ENCODE results near the gene SCIN.

Gene SCIN

DNA sequence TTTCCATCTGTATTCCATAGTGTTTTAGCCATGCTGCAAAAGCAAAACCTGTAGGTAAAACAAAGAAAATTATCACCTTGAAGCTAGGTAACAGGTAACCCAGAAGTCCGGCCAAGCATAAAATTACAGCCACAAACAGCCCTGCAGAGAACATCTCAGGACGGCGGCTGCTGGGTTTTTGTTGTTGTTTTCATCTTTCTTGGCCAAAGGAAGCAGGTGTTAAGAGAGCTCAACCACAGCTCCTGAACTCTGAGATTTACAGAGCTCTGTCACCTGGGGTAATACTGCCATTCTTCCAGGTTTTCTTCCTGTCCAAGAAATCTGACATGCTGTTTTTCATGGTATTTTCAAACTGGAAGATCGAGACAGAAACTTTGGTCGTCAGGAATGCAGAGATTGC is 847 bp upstream of the SCIN start:
- no peak for DNase-seq (ENCODE audit: low read depth)

DNA sequence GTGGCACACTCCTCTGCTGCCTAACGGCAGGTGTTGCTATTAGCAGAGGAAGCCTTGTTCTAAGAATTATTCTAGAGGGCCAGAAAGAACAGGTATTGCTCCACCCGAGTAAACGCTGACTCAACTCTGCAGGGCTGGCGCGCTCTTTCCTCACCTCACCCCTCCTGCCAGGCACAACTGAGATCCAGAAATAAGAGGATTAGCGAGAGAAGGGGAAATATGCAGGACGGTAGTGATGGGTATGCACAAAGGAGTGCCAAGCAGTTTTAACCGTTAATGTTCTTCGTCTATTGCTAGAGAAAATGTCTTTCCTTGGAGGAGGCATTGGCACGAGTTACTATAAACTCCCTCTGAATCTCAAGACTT is 369 bp upstream of the SCIN start:
- DNase-seq (ENCODE audit: low read depth) = no peak

DNA sequence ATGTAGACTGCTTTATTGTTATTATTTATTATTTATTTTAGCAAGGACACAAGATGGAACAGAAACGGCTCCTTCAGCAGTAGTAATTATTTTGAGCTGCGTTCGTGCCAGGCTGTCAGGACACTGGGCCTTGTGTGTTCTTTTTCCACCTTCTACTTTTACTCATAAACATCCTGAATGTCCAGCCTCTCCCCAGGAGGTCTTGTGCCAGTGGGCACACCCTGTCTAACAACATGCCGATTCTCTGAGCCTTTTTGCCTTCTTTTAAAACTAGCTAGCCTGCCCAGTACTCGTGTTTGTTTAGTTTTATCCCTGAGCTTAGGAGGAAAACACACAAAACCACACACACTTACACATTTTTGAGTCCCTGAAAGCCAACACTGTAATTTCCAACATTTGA is 1.2 kb downstream of the SCIN start:
- DNase-seq (ENCODE audit: low read depth) = no peak

DNA sequence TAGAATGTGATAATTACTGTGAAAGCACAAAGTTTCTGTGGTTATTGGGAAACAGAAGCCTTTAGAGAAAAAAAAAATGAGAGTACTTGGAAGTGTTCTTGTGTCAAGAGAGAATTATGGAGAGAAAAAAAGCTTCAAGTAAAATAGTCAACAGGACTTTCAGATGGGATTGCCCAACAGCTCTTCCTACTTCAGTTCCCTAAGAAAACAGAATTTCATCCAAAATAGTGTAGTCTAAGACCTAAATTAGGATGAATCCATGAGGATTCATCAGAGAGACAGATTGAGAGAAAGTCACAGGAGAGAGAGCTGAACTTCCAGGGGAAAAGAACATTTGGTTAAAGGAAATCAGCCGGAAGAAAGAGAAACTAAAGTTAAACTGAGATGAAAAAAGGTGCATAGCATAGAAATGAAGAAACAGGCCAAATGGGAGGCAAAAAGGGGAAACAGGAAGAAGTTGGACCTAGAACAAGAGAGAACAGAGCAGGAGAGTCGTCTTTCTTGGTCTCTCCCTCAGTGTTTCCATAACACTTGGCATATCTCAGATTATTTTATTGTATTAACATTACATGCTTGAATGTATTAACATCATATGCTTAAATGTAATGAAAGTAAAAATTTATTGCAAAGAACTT is 2.5 kb downstream of the SCIN start:
- DNase-seq (ENCODE audit: low read depth) = no peak

DNA sequence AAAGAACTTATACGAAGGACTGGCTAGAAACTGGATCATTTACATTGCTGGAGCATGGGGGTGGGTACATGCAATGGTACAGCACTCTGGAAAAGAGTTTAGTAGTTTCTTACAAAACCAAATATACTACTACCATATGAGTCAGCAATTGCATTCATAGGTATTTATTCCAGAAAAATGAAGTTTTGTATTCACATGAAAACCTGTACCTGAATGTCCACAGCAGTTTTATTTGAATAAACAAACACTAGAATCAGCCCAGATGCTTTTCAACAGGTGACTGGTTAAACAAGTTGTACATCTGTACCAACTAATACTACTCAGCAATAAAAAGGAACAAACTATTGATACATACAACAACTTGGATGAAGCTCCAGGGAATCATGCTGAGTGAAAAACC is 3.4 kb downstream of the SCIN start:
- no peak for DNase-seq (ENCODE audit: low read depth)

DNA sequence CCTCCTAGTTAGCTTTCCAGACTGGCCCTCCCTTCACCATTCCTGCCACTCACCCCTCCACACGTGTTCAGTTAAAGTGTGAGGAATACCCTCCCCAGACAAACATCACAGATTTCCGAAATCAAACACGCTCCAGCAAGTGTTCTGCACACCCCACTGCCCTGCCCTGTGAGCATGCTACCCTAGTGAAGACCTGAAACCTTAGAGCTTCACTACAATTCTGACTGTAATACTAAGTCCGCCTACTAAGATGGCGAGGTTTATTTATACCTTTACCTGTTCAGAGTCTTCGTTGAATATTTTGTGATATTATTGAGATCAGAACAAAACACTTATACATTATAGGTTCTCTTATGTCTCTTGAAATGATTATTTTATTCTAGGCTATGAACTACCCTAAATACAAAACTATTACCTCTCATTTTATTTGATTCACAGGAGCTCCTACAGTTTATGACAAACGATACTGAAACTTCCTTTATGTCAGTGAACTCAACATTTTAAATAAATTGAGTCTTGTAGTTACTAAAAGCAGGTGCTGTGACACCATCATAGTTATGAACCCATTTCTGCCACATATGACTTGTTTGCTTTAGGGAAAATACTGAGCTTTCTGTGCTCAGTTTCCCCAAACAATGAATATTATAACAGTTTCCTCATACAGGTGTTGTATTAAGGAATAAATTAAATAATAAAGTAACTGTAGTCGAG is 8.6 kb downstream of the SCIN start:
- no peak for DNase-seq (ENCODE audit: low read depth)

DNA sequence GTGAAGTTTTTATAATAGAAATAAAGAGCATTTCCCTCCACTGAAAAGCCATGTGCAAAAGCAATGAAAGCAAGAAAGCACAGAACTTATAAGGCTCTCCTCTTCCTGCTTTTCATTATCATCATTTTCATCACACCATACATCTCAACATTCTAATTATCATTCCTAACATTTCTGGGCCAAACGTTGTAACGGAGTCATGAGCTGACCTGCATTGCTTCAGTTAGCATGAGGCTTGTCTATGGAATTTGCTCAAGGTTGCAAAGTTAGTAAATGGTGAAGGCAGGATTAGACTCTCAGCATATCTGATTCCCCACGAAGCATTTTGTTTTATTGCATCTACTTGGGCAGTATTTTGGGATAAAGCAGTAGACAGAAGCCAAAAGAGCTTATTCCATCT is 11.4 kb downstream of the SCIN start:
- DNase-seq (ENCODE audit: low read depth) = no peak

DNA sequence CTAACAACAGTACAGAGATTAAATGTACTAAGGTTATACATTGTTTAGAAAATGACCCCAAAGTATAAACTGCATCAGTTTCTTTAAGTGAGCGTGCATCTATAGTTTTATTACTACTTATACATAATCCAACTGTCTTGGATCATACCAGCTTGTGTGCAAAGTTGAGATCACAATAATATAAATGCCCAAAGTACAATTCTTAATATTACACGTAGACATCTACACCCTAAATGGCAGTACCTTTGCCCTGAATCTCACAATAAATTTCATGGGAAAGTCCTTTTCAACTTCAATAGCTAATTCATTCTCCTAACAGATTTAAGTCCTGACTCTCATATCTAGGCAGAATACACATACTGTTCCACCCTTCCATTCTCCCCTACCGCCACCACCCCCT is 11.8 kb downstream of the SCIN start:
- DNase-seq (ENCODE audit: low read depth) = no peak

DNA sequence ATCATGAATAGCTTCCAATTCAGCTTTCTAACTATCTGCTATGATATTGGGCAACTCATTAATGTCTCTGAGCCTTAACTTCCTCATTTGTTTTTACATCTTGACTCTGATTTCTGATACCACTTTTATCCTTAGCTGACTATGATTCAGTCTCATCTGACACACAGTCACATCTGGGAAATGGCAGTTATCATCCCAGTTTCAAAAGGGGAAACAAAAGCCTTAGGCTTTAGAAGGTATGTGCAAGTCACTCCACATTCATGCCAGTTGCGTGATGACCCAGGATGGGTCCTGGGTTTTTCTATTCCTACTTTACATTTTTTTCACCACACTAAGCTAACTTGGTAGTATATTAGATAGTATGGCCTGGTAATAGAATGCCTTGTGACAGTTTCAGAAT is 12.7 kb downstream of the SCIN start:
- DNase-seq (ENCODE audit: low read depth) = no peak

DNA sequence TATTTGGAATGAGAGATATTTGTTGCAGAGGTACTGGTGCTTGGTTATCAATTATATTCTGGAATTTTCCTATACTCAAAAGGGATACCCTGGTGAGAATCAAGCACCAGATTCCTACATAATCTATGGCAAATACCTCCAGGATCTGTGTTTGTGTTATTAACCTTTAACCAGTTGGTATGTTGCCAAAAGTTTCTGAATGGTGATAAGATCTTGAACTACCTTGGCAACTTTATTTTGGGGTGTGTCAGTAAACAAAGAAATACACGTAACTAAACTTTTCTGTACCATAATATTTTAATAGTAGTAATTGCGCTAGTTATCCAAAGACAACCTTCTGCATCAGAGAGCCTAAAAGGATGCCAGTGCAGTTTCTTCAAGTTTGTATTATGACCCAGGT is 13.4 kb downstream of the SCIN start:
- no peak for DNase-seq (ENCODE audit: low read depth)

DNA sequence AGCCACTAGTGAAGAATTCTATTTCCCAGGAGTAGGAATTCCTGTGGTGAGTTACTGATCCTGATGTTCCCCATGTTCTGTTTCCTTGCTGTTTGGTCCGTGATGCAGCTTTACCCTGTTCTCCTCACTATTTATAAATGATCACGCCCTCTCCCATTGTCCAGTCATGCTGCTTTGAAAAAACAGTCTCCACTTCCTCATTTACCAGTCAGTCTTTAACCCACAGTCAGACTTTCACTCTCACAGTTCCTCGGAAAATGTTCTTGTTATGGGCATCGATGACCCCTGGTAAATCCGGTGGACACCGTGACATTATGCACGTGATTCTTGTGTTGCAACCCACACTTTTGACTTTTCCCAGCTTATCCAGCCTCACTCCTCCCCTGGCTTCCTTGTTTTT is 14.4 kb downstream of the SCIN start:
- DNase-seq (ENCODE audit: low read depth) = no peak

DNA sequence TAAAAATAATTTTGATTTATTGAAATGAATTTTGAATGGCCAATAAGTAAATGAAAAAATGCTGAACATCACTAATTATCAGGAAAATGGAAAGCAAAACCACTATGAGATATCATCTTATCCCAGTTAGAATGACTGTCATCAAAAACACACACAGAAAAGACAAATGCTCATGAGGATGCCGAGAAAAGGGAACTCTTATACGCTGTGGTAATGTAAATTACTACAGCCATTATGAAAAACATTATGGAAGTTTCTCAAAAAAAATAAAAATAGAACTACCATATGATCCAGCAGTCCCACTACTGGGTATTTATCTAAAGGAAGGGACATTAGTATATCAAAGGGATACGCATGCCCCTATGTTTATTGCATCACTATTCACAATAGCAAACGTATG is 15.8 kb downstream of the SCIN start:
- no peak for DNase-seq (ENCODE audit: low read depth)

DNA sequence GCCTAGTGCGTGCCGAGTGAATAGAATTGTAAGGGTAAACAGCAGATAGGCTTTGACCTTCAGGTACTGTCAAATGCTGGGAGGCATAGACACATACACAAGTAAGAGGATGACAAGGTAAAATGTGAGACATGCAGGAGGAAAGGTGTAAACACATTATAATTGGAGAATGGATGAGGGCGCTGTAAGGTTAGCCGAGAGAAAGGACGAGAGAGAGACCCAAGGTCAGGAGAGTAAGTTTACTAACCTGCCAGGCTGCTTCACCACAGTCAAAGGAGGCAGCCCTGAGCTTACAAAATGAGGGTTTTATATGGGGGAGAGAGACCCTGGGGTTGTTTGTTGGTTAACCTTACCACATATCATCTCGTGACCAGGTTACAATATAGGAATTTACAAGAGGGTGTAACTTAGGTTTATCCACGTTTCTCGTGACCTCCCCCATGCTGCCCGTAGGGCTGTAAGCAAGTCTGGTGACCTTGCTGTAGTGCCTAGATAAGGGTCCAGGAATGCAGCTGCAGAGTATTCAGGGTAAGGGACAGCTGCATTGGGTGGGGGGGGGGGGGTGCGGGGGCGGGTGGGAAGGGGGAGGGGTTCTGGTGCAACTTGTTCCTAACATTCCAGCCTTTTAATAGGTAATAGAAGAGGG is 17.9 kb downstream of the SCIN start:
- no peak for DNase-seq (ENCODE audit: low read depth)

DNA sequence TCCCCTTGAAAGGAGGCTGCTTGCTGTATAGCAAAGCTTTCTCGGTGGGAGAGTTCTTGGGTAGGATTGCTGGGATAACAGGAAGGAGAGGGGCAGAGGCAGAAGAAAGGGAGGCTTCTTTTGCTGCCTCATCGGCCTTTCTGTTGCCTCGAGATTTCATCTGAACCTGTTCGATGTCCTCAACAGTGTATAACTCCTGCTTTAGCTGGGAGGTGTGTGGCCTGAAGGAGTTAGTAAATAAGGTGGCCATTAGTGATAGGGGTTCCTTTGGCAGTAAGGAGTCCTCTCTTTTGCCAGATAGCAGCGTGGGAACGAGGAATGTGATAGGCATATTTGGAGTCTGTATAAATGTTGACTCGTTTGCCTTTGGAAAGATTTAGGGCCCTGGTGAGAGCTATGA is 20.0 kb downstream of the SCIN start:
- DNase-seq (ENCODE audit: low read depth) = no peak

DNA sequence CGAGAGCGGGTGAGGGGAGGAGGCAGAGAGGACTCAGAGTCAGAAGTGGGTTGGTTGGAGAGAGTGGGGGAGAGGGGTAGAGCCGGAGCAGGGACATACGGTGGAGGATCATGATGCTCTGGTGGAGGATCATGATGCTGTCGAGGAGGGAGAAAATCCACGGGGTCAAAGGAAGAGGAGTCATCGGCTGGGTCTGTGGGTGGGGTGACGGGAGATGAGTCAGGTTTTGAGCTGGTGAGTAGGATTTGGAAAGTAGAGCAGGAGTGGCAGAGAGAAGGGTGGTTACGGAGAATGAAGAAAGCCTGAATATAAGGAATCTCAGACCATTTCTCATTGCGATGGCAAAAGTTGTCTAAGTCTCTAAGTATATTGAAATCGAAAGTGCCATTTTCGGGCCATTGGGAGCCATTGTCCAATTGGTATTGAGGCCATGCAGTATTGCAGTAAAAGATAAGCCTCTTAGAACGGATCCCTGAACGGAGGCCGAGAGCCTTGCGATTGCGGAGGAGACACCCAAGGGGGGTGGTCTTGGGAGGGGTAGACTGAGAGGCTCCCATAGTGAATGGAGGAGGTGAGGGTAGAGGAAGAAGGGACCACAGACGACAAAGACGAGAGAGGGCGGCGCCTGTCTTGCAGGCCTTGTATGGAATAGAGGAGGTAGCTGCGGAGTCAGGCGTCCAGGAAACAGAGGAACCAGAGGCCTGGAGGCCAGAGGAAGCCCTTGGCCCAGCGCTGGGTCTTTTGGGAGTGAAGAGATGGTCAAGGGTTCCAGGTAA is 23.8 kb downstream of the SCIN start:
- DNase-seq (ENCODE audit: low read depth) = no peak

DNA sequence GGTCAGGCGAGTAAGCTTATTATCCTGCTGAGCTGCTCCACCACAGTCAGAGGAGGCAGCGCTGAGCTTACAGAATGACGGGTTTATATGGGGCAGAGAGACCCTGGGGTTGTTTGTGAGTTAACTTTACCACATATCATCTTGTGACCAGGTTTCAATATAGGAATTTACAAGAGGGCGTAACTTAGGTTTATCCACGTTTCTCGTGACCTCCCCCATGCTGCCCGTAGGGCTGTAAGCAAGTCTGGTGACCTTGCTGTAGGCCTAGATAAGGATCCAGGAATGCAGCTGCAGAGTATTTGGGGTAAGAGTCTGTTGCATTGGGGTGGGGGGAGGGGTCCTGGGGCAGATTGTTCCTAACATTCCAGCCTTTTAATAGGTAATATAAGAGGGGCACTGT is 24.6 kb downstream of the SCIN start:
- DNase-seq (ENCODE audit: low read depth) = no peak

DNA sequence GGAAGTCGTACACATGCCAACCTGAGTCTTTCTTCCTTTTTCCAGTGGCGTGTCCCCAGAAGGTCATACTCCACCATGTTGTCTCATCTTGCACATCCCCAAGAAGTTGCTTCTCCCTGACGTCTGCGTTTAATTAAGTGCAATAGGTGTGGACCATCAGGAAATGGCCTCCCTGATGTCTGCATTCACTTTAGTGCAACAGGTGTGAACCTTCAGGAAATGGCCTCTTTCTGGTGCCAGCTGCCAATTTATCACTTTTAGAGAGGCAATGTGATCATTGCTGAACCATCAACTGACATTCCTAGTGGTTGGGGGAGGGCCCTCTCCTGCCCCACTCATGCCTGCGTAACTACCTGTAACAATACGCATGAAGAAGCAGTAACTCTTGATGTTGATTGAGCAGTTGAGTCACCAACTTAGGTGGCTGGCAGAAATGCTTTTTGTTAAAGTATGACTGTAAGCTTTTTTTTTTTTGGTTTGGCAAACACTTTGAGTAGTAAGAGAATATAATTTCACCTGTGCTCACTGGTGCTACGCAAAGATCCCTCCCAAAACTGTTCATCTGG is 25.8 kb downstream of the SCIN start:
- no peak for DNase-seq (ENCODE audit: low read depth)

DNA sequence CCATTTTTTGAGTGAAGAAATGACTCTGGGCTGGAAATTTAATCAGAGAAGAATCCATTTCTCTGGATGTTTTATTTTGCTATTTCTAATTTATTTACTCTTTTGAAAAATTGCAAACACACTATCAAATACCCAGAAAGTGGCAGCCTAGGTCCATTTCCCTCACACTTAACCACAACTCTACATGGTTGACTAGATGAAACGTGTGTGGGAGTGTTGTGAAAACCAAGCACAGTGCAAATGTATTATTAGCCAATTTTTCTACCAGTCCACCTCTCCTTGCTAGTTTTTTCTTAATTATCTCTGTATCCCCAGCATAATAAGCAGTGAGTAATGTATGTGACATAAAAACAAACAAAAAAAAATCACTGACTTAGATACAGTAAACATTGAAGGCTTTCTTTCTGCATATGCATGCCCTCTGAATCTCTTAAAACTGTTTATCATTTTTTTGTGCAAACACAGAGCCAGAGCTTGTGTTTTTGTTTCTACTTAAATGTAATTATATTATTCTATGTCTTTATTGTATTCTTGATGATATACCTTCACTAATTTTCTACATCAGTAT is 30.9 kb downstream of the SCIN start:
- DNase-seq (ENCODE audit: low read depth) = no peak

DNA sequence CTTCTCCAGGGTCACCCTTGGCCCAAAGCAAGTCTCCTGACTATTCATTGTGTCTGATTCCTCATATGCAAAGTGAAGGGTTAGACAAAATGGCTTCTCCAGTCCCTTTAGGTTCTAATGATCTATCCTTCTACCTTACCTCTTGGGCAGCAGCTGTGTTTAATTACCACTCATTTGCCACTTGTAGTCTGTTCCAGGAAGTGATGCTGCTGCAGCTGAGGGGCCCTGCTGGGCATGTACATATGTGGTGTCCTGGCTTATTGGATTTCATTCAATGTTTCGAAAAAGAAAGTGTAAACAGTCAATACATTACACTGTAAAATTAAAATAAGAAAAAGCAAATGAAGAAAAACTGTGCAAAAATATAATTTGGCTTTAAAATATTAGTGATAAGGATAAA is 36.6 kb downstream of the SCIN start:
- DNase-seq (ENCODE audit: low read depth) = no peak

DNA sequence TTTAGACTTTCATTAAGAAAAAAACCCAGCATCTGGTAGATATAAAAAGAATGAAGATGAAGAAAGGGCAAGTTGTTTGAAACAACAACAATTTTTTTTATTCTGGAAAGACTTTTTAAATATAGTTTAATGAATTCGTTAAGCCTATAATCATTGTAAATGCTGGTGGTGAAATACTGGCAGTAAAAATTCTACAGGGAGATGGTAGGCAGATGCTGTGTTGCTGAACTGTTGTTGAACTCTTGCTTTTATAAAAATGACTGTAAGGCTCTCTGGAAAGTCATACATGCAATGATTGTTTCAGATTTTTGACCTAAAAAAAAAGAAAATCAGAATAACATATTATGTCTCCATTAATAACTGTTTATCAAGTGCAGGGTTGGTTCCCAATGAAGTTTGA is 39.0 kb downstream of the SCIN start:
- DNase-seq (ENCODE audit: low read depth) = no peak

DNA sequence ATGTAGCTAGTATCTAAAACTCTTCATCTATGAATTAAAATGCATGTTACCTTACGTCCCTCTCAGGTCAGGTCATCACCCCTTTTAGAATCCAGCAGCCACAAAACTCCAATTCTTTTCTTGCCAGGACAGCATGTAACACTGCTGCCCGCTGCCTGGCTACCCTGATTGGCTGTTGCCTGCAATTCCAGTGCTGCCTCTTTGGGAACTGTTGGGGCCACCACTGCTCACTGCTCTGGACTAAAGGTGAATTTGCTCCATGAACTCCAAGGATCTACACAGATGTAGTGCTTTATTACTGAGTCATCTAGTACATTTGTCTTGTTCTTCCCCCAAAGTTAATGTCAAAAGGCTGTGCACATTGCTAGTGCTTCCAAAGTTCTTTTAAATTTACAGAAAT is 40.4 kb downstream of the SCIN start:
- no peak for DNase-seq (ENCODE audit: low read depth)

DNA sequence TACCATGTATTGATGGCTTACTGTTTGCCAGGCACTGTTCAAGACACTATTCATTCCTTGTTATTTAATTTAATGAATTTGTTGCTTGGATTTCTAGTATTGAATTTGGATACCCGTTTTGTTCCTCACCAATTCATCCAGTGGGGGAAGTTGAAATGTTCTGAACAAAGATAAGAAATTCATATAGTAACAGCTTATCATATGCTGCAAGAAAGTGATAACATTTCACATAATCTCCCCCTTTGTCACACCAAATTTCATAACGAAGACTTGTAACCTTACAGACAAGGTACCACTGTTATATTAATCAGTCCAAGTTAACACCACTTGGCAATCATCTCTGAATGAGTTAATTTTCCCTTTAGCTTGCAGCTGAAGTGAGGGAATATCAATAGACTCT is 42.1 kb downstream of the SCIN start:
- DNase-seq (ENCODE audit: low read depth) = no peak
